ENCODE measurements around the gene ZNRD2. TPM values are rescaled to one million over a fixed set of nuclear protein-coding genes. Genes with fewer than 3 reads are reported as not detected.

The ZNRD2 gene
- total RNA-seq, 1 donor from 2014 or later, result 37.4 TPM

DNA sequence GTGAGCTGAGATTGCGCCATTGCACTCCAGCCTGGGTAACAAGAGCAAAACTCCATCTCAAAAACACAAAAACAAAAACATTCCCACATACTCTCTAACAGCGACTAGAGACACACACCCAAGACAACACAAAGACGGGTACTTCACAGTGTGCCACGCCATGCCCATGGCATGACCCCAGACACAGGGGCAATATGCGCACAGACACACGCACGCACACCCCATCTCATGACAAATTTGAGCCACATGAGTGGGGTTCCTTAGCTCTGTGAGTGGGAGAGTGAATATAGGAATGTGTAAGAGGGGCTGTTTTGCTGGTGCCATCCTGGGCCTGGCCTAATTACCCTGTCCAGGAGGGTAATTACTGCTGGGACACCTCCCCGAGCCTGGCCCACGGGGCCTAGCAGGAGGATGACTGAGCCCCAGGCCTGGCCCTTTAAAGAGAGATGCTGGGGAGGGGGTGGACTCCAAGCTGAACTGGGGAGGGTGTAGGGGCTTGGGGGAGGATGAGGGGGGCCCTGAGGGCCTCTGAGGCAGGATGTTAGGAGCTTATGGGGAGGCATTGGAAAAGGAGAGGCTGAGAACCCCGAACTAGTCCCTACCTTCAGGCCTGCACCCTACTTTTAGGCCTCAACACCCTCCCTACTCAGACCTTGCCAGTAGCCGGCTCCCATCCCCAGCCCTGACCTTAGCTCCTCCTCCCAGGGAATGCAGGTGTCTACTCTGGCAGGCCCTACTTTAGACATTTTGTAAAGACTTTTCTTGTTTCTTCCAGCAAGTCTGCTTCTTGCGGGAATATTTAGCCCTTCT is 13.6 kb upstream of the ZNRD2 start:
- DNase-seq (ENCODE audit: low spot score), result no peak
- H3K4me1 Mint-ChIP-seq (ENCODE audit: unreplicated experiment), result peaks cover 25% of the 10 kb centered on the region
- no peaks in the 10 kb centered on the region for H3K9me3 Mint-ChIP-seq (ENCODE audit: unreplicated experiment)
- H3K27ac Mint-ChIP-seq (ENCODE audit: unreplicated experiment), result peak overlapping the region; percentile 80
- H3K4me3 Mint-ChIP-seq (ENCODE audit: unreplicated experiment), result peak overlapping the region; percentile 80
- peaks cover 39% of the 10 kb centered on the region for H3K27me3 Mint-ChIP-seq (ENCODE audit: unreplicated experiment)
- TF ChIP-seq, protein P1, sequence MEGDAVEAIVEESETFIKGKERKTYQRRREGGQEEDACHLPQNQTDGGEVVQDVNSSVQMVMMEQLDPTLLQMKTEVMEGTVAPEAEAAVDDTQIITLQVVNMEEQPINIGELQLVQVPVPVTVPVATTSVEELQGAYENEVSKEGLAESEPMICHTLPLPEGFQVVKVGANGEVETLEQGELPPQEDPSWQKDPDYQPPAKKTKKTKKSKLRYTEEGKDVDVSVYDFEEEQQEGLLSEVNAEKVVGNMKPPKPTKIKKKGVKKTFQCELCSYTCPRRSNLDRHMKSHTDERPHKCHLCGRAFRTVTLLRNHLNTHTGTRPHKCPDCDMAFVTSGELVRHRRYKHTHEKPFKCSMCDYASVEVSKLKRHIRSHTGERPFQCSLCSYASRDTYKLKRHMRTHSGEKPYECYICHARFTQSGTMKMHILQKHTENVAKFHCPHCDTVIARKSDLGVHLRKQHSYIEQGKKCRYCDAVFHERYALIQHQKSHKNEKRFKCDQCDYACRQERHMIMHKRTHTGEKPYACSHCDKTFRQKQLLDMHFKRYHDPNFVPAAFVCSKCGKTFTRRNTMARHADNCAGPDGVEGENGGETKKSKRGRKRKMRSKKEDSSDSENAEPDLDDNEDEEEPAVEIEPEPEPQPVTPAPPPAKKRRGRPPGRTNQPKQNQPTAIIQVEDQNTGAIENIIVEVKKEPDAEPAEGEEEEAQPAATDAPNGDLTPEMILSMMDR (IDR thresholded peaks at IDR 0.05; ENCODE audit: unreplicated experiment), result no peak
- peaks cover 7% of the 10 kb centered on the region for H3K36me3 Mint-ChIP-seq (ENCODE audit: low read depth, unreplicated experiment)

DNA sequence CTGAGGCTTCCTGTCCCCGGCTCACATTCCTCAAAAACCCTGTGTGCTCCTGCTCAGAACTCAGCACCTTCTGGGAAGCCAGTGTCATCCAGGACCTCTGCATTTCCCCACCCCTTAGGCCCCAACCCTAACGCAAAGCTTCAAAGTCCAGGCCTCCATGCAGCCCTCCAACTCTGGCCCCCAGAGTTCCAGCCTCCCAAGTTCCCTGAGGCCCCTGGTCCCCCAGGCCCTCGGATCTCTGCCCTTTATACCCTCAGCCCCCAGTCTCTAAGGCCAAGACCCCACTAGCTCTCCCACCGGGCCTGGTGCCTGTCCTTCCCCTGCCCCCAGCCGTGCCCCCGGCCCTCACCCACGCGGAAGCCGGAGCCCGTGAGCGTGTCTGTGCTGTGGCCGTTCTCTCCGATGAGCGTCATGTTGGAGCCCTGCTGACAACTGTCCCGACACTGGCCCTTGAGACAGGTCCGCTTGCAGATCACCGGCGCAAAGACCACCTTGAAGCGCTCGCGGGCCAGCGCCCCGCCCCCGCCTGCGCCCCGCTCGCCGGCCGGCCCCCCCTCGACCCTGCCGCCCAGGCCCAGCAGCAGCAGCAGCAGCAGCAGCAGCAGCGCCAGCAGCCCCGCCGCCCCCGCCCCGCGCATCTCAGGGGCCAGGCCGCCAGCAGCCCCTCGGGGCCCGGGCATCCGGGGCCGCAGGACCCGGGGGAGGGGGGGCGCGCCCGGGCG is 12.8 kb upstream of the ZNRD2 start:
- Mint-ChIP-seq H3K9me3 (ENCODE audit: unreplicated experiment) (no peaks in the 10 kb centered on the region), H3K27me3 (ENCODE audit: unreplicated experiment) (peaks cover 36% of the 10 kb centered on the region), H3K27ac (ENCODE audit: unreplicated experiment) (no peak overlapping the region), H3K4me3 (ENCODE audit: unreplicated experiment) (peak overlapping the region; percentile 80), H3K36me3 (ENCODE audit: low read depth, unreplicated experiment) (peaks cover 7% of the 10 kb centered on the region), H3K4me1 (ENCODE audit: unreplicated experiment) (peaks cover 20% of the 10 kb centered on the region)
- TF ChIP-seq, protein P1 (IDR thresholded peaks at IDR 0.05; ENCODE audit: unreplicated experiment), result no peak
- no peak for DNase-seq (ENCODE audit: low spot score)

DNA sequence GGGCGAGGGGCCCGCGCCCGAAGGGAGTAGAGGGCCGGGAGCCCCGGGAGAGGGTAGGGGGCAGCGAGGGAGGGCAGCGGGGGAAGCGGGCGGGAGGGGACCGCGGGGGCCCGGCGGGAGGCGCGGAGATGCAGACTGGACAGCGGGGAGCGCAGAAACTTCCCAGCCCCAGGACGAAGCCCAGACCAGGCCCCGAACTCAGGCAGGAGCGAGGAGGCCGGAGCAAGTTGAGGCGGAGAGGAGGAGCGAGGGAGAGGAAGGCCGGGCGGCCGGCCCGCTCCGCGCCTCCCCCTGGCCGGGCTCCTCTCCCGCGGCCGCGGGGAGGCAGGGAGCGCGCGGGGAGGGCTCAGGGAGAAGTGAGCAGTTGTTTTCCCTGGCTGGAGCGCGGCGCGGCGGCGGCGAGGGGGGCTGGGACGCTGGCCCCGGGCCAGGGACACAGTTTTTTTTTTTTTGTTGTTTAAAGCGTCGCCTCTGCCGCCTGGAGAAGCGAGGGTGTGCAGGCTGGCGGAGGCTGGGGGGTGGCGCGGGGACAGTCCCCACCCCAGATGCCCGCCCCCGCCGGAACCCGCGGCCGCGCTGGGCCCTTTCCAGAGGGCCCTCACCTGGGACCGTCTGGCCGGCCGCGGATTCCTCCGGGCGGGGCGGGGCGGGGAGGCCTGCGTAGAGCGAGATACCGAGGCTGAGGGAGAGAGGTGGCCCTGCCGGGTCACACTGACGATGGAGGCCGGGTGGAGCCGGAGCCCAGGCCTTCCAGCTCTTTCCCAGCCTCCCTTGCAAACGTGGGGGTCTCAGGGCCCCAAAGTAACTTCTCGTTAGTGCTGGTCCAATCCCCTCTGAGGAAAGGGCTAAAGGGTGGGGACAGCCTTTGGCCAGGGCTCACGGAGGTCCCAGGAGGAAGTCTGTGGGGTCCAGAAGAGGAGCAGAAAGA is 12.0 kb upstream of the ZNRD2 start, which contains the start of gene LTBP3:
LTBP3 (minus strand) TSS at position 358 of the 928 bp plus-strand sequence. CDS start 400 bp downstream, outside the sequence.
- Mint-ChIP-seq H3K9me3 (ENCODE audit: unreplicated experiment) (no peaks in the 10 kb centered on the region), H3K4me3 (ENCODE audit: unreplicated experiment) (peak within 1 kb of the TSS; percentile 80), H3K4me1 (ENCODE audit: unreplicated experiment) (peaks cover 19% of the 10 kb centered on the region), H3K36me3 (ENCODE audit: low read depth, unreplicated experiment) (peaks cover 7% of the 10 kb centered on the region), H3K27me3 (ENCODE audit: unreplicated experiment) (peaks cover 38% of the 10 kb centered on the region), H3K27ac (ENCODE audit: unreplicated experiment) (no peak within 1 kb of the TSS)
- DNase-seq (ENCODE audit: low spot score), result no peak
- TF ChIP-seq, protein P1 (IDR thresholded peaks at IDR 0.05; ENCODE audit: unreplicated experiment), result no peak

DNA sequence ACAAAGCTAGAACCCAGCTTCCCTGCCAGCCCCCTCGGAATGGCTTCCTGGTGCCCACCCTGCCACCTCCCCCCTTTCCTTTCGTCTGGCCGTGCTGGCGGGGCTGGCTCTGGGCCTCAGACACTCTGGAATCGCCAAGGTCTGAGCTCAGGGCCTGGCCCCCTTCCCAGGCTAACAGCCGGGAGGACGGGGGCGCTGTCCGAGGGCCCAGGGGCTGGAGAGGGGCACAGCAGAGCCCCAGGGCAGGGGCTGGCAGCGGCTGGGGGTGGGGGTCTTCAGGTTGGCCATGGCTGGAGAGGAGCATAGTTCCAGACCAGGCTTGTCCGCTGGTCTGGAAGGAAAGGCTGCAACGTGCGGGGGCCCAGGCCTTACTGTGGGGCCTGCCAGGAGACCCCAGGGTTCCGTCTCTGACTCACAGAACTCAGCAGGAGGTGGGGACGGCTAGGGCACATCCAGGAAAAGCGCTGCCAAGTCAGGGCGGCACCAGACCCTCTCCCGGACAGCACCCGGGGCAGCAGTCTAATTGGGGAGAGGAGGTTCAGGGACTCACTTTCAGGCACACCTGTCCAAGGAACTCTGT is 11.3 kb upstream of the ZNRD2 start:
- TF ChIP-seq, protein P1 (IDR thresholded peaks at IDR 0.05; ENCODE audit: unreplicated experiment), result no peak
- peaks cover 19% of the 10 kb centered on the region for H3K4me1 Mint-ChIP-seq (ENCODE audit: unreplicated experiment)
- H3K27me3 Mint-ChIP-seq (ENCODE audit: unreplicated experiment), result peaks cover 40% of the 10 kb centered on the region
- no peak for DNase-seq (ENCODE audit: low spot score)
- no peaks in the 10 kb centered on the region for H3K9me3 Mint-ChIP-seq (ENCODE audit: unreplicated experiment)
- no peak overlapping the region for H3K4me3 Mint-ChIP-seq (ENCODE audit: unreplicated experiment)
- no peak overlapping the region for H3K27ac Mint-ChIP-seq (ENCODE audit: unreplicated experiment)
- H3K36me3 Mint-ChIP-seq (ENCODE audit: low read depth, unreplicated experiment), result peaks cover 7% of the 10 kb centered on the region

Measured in endothelial cell (in vitro differentiated cells).